ENCODE measurements around the gene CYSTM1.

DNA sequence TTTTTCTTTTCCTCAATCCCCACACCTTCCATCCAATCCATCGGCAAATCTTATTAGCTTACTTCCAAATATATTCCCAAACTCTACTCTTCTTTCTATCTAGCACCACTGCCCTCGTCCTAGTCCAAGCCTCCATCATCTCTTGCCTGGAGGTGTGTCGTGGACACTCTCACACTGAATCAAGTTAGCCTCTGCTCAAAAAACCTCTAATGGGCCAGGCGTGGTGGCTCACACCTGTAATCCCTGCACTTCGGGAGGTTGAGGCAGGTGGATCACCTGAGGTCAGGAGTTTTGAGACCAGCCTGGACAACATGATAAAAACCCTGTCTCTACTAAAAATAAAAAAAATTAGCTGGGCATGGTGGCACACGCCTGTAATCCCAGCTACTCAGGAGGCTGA is 81.7 kb downstream of the CYSTM1 start:
- TF ChIP-seq JUND (IDR thresholded peaks at IDR 0.05) (no peak), HNF4A (conservative IDR thresholded peaks at IDR 0.05) (no peak), GABPA (IDR thresholded peaks at IDR 0.05 in 1 of 2, conservative IDR thresholded peaks at IDR 0.05 in 1 of 2) (no peak)
- TF ChIP-seq, protein P1, sequence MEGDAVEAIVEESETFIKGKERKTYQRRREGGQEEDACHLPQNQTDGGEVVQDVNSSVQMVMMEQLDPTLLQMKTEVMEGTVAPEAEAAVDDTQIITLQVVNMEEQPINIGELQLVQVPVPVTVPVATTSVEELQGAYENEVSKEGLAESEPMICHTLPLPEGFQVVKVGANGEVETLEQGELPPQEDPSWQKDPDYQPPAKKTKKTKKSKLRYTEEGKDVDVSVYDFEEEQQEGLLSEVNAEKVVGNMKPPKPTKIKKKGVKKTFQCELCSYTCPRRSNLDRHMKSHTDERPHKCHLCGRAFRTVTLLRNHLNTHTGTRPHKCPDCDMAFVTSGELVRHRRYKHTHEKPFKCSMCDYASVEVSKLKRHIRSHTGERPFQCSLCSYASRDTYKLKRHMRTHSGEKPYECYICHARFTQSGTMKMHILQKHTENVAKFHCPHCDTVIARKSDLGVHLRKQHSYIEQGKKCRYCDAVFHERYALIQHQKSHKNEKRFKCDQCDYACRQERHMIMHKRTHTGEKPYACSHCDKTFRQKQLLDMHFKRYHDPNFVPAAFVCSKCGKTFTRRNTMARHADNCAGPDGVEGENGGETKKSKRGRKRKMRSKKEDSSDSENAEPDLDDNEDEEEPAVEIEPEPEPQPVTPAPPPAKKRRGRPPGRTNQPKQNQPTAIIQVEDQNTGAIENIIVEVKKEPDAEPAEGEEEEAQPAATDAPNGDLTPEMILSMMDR (IDR thresholded peaks at IDR 0.05; ENCODE audit: low read depth, low read length, missing input control) = no peak
